ENCODE data around the gene CYP24A1.

CYP24A1 gene

DNA sequence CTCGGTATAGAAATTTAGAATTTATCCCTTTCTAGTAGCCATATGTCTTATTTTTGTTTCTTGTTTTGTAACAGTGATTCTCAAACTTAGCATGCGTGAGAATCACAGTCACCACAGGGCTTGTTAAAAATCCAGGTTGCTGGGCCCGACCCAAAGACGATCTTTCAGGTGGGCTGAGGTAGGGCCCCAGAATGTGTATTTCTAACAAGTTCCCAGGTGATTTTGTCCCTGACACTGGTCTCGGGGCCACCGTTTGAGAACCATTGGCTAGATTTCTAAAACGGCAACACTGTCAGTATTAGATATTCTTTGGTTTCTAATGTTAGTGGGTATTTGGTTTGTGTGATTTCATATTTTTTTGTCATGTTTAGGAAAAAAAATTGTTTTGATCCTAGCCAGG, 44.0 kb upstream of the CYP24A1 start:
- TF ChIP-seq, protein P1, sequence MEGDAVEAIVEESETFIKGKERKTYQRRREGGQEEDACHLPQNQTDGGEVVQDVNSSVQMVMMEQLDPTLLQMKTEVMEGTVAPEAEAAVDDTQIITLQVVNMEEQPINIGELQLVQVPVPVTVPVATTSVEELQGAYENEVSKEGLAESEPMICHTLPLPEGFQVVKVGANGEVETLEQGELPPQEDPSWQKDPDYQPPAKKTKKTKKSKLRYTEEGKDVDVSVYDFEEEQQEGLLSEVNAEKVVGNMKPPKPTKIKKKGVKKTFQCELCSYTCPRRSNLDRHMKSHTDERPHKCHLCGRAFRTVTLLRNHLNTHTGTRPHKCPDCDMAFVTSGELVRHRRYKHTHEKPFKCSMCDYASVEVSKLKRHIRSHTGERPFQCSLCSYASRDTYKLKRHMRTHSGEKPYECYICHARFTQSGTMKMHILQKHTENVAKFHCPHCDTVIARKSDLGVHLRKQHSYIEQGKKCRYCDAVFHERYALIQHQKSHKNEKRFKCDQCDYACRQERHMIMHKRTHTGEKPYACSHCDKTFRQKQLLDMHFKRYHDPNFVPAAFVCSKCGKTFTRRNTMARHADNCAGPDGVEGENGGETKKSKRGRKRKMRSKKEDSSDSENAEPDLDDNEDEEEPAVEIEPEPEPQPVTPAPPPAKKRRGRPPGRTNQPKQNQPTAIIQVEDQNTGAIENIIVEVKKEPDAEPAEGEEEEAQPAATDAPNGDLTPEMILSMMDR (IDR thresholded peaks at IDR 0.05): no peak

DNA sequence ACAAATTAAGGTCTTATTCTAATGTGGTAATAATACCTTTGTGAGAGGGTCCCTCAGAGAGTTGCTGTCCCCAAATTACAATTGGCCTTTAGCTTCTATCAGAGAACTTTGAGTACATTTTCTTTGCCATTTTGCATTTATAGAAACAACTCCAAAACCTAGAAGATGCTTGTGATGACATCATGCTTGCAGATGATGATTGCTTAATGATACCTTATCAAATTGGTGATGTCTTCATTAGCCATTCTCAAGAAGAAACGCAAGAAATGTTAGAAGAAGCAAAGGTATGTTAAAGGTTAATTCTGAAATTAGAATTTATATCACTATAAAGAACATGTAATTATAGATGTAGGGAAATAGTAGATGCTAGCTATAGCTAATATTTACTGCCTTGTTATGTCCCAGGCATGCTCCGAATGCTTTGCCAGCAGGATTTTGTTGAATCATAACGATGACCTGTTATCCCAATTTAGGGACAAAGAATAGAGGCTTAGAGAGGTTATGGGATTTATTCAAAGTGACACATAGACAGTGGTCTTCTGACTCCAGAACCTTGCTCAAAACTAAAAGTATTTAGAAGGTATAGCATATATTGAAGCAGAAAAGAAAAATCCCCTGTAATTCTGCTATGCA, 41.5 kb upstream of the CYP24A1 start:
- TF ChIP-seq, protein P1 (IDR thresholded peaks at IDR 0.05): no peak

DNA sequence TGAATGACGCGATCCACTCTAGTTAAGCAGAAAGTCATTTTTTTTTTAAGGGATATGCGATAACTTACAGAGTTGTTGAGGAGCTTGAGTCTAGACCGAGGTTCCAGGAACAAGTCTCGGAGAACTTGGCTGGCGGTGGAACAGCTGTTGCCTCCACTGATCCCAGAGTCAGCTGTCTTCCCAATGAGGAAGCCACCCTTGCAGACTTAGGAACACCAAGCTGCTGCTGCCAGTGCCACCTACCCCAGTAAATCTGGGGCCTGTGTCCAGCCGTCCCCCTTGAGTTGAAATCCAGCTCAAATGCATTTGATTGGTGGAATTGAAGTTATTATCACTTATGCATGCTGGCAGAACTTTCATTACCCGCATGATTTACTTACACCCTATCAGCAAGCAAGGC, 40.8 kb upstream of the CYP24A1 start:
- TF ChIP-seq, protein P1 (IDR thresholded peaks at IDR 0.05): no peak

GRCh38 chr20:54212871-54213270, 39.1 kb upstream of the CYP24A1 start:
- TF ChIP-seq, protein P1 (IDR thresholded peaks at IDR 0.05): no peak

GRCh38 chr20:54212226-54212625, 38.4 kb upstream of the CYP24A1 start:
- TF ChIP-seq, protein P1 (IDR thresholded peaks at IDR 0.05): no peak

DNA sequence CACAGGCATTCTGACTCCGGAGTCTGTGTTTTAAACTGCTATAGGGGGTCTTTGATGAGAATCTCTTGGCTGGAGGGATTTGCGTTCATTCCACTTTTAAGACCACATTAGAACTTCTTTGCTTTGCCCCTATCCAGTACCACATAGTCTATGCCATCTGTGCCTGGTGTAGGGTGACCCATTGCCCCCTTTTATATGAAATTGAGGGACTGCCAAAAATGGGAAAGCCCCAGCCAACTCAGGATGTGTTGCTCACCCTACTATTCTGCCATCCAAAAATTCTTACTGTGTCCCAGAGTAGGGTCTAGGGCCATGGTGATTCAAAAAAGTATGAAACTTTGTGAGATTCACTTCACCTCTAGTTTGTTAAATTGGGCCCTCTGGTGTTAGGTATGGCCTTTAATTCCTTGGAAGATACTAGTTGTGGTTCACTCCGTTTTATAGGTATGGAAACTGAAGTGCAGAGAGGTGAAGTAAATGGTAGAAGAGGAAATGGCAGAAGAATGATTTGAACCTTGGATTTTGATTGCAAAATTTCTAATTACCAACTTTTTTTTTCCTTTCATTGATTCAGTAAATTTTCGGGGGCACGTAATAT, 35.5 kb upstream of the CYP24A1 start:
- TF ChIP-seq, protein P1 (IDR thresholded peaks at IDR 0.05): no peak

DNA sequence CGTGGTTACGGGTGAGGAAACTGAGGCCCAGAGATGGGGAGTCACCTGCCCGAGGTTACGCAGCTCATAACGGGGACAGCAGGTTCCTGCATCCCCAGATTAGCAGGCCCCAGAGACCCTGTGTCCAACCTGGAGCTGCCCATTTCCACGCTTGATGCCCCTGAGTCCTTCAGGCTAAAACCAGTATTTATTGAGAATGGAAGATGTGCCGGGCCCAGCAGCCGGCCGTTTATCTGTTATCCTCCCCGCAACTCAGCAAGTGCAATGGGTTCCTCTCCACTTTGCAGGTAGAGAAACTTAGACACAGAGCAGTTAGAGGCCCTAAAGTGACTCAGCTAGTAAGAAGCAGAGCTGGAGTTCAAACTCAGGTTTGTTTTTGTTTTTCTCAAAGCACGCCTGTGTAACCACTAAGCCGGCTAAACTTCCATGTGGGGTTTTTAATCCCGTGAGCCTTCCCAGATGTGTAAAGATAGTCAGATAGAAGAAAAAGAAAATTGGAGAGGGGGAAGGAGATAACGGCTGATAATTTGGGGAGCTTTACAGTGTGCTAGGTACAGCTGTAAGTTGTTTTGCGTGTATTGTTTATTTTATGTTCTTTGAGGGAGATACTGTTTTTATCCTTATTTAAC, 34.9 kb upstream of the CYP24A1 start:
- TF ChIP-seq, protein P1 (IDR thresholded peaks at IDR 0.05): no peak

Data from LNCAP (cell line).